HG02759 (cell line): ENCODE results near the gene FUT1.
A peak's percentile ranks its signal among the peaks of the same experiment; 100 is the strongest.

ENCODE experiments used
- ATAC-seq: cut with Tn5 transposase; IDR thresholded peaks from one replicate; pipeline ENCODE4 v1.9.1; 2021; ENCODE audit warnings: mild to moderate bottlenecking, moderate library complexity; ENCODE audit not compliant: unreplicated experiment

The FUT1 gene

DNA sequence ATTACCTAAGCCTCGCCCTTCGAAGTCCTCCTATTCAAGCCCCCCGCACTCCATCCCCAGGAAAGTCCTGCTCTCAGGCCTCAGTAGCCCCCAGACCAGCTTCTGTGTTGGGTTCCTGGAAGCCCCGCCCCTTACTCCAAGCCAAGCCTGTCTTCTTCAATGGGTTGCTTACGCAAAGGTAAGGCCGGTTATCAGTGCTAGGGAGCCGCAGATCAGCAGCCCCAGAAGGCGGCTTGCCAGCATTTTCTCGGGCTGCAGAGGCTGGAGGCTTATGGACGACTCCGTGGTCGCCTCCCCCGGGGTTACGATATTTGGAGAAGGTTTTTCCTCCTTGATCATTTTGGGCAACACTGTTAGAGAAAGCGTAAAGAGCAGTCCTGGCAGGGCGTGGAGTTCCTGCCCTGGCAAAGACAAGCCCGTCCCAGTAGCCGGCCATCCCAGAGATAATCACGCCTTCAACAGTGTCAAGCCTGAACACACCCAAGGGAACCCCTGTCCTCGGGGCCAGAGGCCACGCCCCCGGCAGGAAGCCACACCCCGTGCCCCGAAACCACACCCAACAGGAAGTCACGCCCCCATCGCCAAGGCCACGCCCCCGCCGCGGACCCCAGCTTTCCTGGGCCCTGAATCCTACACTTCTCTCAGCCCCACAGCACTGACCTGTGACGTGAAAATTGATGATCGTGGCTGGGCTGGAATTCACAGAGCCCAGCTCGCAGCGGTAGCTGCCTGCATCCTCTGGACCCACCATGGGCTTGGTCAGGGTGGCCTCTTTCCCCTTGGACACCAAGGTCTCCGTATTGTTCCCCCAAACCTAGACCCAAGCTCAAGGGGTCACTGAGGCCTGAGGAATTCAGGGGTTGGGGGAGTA is 11.1 kb downstream of the FUT1 start:
- no peak for ATAC-seq

DNA sequence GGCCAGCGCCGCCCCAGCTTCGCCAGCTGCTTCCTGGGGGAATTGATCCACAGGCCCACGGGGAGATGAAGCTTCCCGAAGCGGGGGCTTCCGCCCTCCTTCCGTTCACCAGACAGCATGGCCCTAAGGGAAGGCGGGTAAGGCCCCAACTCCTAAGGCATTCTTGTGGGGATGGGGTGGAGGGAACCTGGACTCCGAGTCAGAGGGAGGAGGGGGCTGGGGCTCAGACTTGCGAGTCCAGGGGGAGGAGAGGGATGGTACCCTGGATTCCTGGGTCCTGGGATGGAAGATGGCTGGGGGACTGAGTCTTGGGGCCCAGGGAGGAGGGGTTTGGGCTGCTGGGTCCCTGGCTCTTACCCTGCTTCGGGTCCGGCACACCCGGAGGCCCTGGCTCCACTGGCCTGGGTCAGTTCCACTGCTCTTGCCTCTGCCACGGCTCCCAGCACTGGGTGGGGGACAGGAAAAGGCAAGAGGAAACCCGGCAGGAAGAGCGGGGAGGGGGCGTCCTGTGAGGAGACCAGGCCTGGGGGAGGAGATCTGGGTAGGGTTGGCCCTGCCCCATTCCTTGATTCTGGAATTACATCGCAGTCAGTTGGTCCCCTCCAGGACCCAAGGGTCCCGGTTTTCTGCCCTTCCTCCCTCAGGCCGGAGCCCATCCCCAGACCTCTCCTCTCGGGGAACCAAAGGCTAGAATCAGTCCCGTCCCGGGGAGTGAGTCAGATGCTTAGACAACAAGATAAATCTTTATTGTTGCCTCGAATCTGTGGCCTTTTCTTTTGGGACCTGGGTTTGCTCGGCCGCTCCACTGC is 12.1 kb downstream of the FUT1 start, which contains the start of gene RASIP1:
RASIP1 (minus strand) TSS at position 447 of the 809 bp plus-strand sequence; CDS start at position 119, 328 bp downstream.
- no peak for ATAC-seq

DNA sequence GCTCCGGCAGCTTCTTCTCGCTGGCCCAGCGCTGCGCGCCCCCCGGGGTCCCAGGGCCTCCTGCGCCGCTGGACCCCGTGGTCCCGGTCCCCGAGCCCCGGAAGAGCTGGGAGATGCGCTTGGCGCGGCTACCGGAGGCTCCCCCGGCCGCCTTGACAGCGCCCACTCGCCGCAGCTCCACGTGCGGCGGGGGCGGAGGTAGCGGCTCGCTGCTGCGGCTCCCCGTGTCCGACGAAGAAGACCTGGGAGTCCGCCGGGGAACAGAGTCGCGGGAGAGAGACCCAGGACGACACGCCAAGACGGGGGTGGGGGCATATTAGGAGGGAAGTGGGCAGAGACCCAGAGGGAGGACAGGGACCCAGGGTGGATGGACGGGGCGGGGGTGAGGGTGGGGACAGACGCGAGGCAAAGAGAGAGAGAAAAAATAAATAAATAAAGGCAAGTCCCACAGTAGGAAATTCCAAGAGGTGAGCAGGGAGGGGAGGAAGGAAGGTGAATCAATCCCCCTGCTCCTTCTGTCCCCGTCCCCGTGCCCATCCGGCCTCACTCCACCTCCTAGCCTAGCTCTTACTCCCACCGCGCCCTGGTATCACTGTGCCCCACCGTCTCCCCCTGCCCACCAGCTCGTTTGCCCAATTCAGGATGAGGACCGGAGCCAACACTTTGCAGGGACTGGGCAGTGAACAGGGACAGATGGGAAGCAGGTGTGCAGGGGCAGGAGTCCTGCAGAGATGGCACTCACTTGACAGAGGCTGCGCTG is 12.9 kb downstream of the FUT1 start:
- ATAC-seq = no peak

DNA sequence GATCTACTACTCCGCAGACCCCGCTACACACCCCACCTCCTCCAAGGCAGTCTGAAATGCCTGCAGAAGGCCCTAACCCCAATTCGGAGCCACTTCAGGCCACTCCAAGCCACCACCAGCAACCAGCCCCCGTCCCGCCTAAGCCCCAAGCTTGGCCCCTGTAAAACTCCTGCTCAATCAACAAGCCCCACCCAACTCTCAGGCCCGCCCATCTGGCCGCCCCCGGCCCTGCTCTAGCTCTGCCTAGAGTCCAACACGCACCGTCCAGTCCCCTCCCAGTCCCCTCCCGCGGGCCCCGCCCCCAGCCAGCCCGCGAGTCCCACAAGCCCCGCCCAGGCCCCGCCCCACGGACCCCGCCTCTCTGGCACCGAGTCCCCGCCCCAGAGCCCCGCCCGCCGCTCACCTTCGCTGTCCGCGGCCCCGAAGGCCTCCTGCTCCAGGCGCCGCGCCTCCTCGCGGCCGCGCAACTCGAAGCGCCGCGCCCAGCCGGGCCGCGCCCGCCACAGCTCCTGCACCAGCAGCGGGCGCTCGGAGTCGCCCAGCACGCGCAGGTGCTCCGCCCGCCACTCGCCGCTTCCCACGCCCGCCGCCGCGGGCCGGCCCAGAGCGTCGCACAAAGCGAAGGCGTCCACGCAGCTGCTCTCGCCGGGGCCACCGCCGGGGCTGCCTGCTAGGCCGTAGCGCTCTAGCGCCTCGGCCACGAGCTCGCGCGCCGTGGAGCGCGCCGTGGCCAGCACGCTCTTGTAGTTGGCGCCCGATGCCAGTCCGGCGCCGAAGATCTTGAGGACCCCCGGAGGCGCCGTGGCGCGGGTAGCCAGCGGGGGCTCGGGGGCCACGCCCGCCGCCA is 13.7 kb downstream of the FUT1 start:
- ATAC-seq = peak; percentile 86

DNA sequence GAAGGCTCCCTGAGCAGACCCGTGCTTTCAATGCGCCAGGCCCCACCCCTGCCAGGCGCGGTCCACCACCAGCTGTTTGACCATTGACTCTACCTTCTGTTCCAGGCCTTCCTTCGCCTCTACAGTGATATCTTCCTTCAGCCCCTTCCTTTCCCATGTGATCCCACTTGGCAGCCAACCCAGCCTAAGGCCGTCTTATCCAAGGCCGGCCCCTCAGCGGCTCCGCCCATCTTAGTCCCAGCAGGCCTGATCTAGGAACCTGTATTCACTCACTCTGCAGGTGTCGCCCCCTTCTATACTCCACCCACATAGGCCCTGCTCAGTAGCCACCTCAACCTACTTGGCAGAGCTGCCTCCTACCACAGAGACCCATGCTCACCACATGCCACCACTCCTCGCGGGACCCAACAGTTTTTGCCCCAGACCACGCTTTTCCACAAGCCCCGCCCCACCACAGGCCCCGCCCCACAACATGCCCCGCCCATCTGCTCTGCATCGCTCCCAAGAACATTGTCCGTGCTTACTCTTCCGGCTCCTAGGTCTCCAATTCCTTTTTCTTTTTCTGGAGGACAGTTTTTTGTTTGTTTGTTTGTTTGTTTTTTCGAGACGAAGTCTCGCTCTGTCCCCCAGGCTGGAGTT is 15.0 kb downstream of the FUT1 start:
- no peak for ATAC-seq

DNA sequence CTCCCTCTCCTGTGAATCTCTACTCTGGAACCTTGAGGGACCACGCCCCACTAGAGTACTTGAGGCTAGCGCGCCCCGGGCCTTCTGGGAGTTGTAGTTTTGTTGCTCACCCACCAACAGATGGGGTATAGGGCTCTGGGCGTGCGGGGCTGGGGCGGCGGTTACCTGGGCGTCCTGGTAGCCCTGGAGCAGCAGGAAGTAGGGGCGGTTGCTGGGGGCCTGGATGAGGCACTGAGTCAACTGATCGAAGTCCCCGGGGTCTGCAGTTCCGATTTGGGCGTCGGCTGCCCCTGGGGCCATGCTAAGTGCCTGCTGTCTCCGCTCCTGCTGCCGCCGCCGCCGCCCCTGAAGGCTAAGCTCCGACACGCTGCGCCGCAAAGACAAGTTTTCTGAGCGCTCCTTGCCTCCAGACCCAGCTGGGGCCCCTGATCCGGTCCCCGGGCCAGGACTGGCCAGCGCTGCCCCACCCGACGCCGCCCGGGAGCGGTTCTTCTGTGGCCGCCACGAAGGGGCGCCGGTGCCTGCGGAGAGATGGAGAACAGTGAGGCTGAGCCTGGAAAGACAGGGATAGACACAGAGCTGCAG is 17.3 kb downstream of the FUT1 start:
- ATAC-seq = no peak

DNA sequence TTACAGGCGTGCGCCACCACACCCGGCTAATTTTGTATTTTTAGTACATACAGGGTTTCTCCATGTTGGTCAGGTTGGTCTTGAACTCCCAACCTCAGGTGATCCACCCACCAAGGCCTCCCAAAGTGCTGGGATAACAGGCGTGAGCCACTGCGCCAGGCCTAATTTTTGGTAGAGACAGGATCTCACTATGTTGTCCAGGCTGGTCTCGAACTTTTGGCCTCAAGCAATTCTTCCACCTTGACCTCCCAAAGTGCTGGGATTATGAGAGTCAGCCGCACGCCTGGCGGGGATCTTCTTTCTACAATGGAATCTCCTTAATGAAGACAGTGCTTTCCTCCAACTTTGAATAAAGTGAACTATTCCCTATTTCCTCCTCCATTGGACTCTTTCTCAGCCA is 17.8 kb downstream of the FUT1 start:
- no peak for ATAC-seq

DNA sequence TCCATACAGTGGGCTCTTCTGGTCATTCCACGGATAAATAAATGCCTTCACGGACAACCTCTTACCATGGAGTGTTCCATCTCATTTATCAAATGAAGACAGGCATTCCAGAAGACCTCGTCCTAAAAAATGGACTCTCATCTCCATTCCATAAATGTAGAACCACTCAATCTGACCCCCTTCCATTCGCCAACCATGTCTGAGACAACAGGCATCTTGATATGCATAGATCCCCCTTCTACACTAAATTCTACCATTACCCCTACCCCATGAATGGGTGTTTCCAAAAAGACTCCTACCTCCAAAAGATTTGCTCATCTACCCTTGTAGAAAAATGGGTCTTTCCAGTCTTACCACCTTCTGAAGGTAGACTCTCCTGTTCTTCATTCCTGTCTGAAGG is 21.0 kb downstream of the FUT1 start:
- ATAC-seq = no peak

DNA sequence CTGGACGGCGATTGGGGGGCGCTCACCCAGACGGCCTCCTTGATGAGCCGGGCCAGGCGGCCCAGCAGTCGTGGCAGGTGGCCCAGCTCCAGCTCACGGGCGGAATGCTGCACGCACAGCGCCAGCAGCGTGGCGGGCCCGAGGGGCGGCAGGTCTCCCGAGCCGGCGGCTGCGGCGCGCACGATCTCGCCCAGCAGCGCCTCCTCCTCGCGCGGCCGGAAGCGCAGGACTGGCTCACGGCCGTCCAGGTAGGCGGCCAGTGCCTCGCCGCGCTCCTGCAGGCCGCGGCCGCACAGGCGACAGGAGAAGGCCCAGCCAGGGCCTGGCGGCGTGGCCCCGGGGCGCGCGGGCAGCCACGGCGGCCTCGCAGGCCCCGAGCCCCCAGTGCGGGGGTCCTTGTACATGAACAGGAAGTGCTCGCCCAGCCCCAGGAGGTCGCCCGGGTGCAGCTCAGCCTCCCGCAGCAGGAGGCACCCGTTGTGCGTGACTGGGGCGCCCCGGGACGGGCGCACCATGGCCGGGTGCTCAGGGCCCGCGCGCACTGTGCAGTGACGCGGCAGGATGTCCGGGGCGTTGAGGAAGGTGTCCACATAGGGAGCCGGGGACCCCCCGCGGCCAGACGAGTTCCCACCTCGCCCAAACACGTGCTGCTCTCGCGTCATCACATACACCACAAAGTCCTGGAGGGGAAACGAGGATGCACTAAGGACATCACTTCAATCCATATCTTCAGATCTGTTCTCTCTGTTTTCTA is 23.4 kb downstream of the FUT1 start:
- ATAC-seq = no peak

DNA sequence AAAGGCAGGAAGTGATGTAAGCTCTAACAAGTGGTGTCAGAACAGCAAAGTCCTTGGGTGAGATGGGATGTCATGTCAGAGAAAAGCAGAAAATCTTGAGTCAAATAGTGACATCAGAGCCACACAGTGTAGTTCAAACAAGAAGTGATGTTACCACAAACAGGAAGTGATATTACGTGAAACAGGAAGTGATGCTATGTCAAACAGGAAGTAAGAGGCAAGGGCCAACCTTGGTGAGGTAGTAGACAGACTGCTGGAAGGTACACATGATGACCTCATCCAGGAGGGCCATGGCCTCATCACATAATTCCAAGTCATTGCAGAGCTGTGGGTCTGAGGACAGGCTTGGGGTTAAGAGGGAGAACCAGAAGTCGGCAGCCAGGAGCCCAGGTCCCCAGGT is 25.9 kb downstream of the FUT1 start:
- ATAC-seq = no peak

DNA sequence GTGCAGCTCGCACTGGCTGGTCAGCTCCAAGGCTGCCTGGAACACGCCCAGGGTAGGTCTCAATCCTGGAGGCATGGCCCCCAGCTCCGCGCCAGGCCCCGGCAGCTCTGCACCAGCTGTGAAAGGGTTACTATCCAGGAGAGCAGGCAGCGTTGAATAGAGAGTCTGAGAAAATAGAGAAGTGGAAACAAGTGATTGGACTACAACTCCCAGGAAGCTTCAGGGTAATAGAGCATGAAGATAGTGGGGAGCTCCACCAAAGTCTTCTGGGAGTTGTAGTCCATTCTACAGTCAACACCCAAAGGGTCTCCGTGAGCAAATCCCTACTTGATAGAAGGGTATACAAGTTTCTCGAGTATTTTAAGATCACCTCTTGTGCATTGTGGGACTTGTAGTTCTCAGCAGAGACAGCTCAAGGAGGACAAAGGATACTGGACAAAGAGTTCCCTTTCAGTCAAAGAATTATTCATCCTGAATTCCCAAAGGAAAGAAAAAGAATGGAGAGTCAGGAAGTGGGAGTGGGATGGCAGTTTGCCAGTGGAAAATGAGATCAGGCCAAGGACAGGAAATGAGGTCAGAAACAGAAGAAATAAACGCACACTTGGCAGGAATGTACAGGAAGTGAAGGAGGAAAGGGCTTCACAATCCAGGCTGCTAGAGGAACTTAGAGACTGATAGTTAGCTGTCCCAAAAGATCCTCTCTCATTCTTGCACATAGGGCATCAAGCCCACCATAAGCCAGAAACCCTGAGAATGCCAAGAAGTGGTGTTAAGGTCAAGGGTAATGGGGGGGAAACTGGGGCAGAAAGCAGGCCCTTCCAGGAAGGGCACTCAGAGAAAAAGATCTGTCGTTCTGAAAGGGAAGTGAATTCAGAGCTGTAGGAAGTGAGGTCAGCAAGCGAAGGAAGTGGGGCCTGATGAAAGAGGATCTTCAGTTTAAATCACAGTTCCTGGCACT is 27.4 kb downstream of the FUT1 start:
- ATAC-seq = no peak

DNA sequence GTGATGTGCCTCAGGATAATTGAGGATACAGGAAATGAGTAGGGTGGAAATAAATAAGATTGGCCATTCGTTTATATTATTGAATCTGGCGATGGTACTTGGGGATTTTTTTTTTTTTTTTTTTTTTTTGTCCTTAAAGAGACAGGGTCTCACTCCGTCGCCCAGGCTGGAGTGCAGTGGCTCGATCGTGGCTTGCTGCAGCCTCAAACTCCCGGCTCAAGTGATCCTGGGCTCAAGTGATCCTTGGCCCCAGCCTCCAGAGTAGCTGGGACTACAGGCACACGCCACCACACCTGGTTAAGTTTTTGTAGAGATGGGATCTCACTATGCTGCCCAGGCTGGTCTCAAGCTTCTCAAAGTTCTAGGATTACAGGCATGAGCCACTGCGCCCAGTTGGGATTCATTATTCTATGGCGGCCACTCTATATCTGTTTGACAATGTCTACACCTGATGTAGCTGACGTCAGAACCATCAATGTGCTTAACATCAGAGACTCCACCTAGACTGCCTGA is 30.2 kb downstream of the FUT1 start:
- no peak for ATAC-seq

DNA sequence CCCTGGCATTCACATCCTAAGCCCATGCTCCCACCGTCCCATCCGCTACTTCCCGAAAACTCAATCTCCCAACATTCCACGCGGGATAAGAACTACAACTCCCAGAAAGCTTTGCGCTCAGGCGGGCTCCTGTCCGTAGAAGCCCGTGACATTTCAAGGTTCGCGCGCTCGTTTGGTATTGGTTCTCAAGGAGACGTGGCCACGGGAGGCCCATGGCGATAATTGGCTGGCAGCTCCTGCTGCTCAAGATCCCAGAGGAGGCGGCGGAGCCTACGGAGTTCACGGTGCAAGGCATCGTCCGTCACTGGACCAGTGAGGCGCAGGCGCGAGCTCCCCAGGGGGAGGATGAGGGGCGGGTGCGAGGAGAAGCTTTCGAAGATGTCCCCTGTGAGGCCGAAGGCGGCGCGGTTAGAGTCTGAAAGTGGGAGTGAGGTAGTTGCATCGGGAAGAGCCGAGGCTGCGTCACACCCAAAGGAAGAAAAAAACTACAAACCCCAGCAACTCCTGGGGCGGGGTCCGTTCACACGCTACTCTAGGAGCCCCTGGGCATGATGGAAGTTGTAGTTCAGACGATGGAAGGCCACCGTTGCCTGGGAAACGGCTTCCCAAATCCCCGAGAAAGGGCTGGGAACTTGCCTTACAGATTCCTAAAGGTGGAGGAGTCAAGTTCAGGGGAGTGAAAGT is 31.7 kb downstream of the FUT1 start:
- peak; percentile 83 for ATAC-seq

DNA sequence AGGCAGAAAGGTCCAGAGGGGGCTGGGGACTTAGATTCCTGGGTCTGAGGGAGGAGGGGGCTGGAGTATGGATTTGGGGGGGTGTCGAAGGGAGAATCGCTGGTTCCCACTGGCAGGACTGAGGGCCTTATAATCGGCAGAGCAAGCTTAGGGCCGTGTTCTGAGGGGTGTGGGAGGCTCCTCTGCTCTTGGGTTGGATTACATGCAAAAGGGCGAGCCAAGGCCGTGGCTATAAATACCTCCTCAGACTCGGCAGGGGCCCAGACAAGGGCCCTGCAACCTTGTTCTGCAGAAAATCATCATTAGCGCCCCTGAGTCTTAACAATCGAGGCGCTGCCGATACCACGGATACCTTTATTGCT is 32.2 kb downstream of the FUT1 start:
- ATAC-seq = no peak

DNA sequence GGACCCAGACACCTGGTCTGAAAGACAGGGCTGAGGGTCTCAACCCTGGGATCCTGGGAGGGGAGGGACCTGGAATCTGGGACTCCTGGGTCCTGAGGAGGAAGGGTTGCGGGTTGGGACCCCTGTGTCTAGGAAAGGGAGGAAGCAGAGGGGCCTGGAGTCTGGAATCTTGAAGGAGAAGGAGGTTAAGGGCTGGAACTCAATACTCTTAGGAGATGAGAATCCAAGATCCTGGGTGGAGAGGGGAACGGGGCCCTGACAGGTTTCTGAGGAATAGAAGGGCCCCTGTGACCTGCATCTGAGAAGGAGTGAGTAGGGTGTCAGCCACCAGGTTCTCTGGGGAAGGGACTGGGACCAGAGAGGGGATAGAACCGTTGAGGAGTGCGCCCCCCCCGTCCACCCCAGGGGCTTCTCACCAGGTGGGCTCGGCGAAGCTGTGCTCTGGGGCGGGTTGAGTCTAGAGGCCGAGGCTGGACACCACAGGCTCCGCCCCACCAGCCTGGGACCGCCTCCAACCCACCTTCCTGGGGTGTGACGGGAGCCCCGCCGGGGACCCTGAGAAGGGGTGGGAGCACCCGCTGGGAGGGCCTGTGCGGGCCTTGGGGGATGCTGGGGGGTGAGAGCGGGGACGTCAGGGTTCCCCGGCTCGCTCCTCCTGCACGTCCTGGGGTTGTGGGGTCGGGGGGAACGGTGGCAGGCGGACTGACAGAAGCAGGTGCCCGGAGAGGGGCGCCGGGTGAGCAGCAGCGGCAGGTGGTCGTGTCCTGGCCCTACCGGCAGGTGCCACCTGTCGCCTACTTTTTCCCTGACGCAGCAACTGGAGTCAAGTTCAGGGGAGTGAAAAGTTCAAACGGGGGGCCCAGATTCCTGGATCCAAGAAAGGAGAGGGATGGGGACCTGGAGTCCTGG is 32.9 kb downstream of the FUT1 start, which contains the start of gene MAMSTR:
MAMSTR (minus strand) TSS at position 463 of the 909 bp plus-strand sequence. CDS start 694 bp downstream, outside the sequence.
- no peak for ATAC-seq
